Caco-2 (cell line): Measurements from ENCODE around the gene GRIA4. TPM values are rescaled to one million over a fixed set of nuclear protein-coding genes. Genes with fewer than 3 reads are reported as not detected.

Experiments
- BruUV-seq: library from RNA; stranded (reverse); fragments of 400-500 nt; replicated peaks from 2 replicates; lab custom pipeline; 2021; lab: Mats Ljungman, UMichigan
- CTCF ChIA-PET: fragments of 300-600 bp; sonication (Branson Sonifier 250); formaldehyde crosslinking; loops from one replicate; lab custom pipeline; 2022; ENCODE audit warnings: antibody characterized with exemption; lab: Charles Lee
- POLR2A ChIA-PET: fragments of 300-600 bp; sonication (Branson Sonifier 250); formaldehyde crosslinking; loops from one replicate; lab custom pipeline; 2022; ENCODE audit warnings: antibody characterized with exemption; lab: Charles Lee
- DNase-seq, 2 experiments: peaks; one replicate each; pipeline versions ENCODE4 v3.0.0 to v3.0.0-alpha.2; 2020 to 2022
- H3K27me3 ChIP-seq: replicated peaks from 2 replicates; pipeline ENCODE4 v1.6.0; 2011; ENCODE audit warnings: low read length; ENCODE audit not compliant: control insufficient read depth, insufficient read depth
- H3K36me3 ChIP-seq: 2 replicates; pipeline ENCODE4 v1.5.1; 2011; ENCODE audit warnings: low read length; ENCODE audit not compliant: control insufficient read depth, insufficient read depth
- H3K4me1 ChIP-seq: fragments of 250-450 bp; sonication (Bioruptor Pico); 2 replicates; pipeline ENCODE4 v1.5.1; 2020; ENCODE audit warnings: mild to moderate bottlenecking
- H3K4me3 ChIP-seq: 2 replicates; pipeline ENCODE4 v1.5.1; 2011; ENCODE audit warnings: low read depth, mild to moderate bottlenecking, control low read depth, low read length
- H3K9me3 ChIP-seq: fragments of 250-450 bp; sonication (Bioruptor Pico); 2 replicates; pipeline ENCODE4 v1.5.1; 2020; ENCODE audit warnings: mild to moderate bottlenecking, moderate library complexity
- H3K27ac Mint-ChIP-seq: one replicate; pipeline ENCODE4 v1.8.0; 2022; ENCODE audit warnings: mixed read lengths; ENCODE audit not compliant: unreplicated experiment
- H3K27me3 Mint-ChIP-seq: one replicate; pipeline ENCODE4 v1.8.0; 2022; ENCODE audit warnings: mixed read lengths; ENCODE audit not compliant: insufficient read depth, unreplicated experiment
- H3K36me3 Mint-ChIP-seq: one replicate; pipeline ENCODE4 v1.8.0; 2022; ENCODE audit warnings: mild to moderate bottlenecking, mixed read lengths; ENCODE audit not compliant: insufficient read depth, unreplicated experiment
- H3K4me1 Mint-ChIP-seq: one replicate; pipeline ENCODE4 v1.8.0; 2022; ENCODE audit warnings: low read depth, mixed read lengths; ENCODE audit not compliant: unreplicated experiment
- H3K4me3 Mint-ChIP-seq: one replicate; pipeline ENCODE4 v1.8.0; 2022; ENCODE audit warnings: mild to moderate bottlenecking, moderate library complexity, mixed read lengths; ENCODE audit not compliant: unreplicated experiment
- H3K9me3 Mint-ChIP-seq: one replicate; pipeline ENCODE4 v1.8.0; 2022; ENCODE audit warnings: mixed read lengths; ENCODE audit not compliant: unreplicated experiment
- CTCF ChIP-seq, 2 experiments: fragments of 200-600 bp in 1 of 2; IDR thresholded peaks; 1 replicate in 1 of 2; 2 replicates in 1 of 2; pipeline versions ENCODE4 v1.5.1 to v1.8.0; 2011 to 2022; ENCODE audit warnings: antibody characterized with exemption in 1 of 2, control low read depth in 1 of 2, inconsistent platforms in 1 of 2, low read depth in 1 of 2, low read length in 1 of 2, mild to moderate bottlenecking in 1 of 2, moderate library complexity in 1 of 2; ENCODE audit not compliant: insufficient read depth in 1 of 2, severe bottlenecking in 1 of 2, unreplicated experiment in 1 of 2
- intact Hi-C: fragments of 100-400 bp; cut with micrococcal nuclease; formaldehyde crosslinking; loops from one replicate; pipeline ENCODE4 v1.10.0; 2022; ENCODE audit not compliant: unreplicated experiment
- total RNA-seq: library from RNA; stranded (reverse); gene quantifications from 2 replicates; pipeline ENCODE4 v1.2.3, GENCODE V29; 2022

Gene GRIA4
- total RNA-seq, 1 experiment from 2014 or later = not detected

GRCh38 chr11:105720096-105720495, 110.2 kb downstream of the GRIA4 start:
- Histone ChIP-seq H3K27me3 (no peaks in the 10 kb centered on the region), H3K9me3 (no peaks in the 10 kb centered on the region), H3K4me3 (no peak overlapping the region), H3K4me1 (no peaks in the 10 kb centered on the region), H3K36me3 (no peaks in the 10 kb centered on the region)
- H3K9me3 Mint-ChIP-seq = no peaks in the 10 kb centered on the region
- CTCF ChIA-PET = no interaction called here
- POLR2A ChIA-PET = no interaction called here
- no peaks in the 10 kb centered on the region for H3K27me3 Mint-ChIP-seq
- H3K27ac Mint-ChIP-seq = no peak overlapping the region
- no peaks in the 10 kb centered on the region for H3K36me3 Mint-ChIP-seq
- no TSS peak for BruUV-seq
- no peak for DNase-seq
- H3K4me1 Mint-ChIP-seq = no peaks in the 10 kb centered on the region
- intact Hi-C loops = no loop called here
- H3K4me3 Mint-ChIP-seq = no peak overlapping the region
- no peak for TF ChIP-seq CTCF (IDR thresholded peaks at IDR 0.05; ENCODE audit: insufficient read depth in 1 of 2, low read depth in 1 of 2, low read length in 1 of 2, severe bottlenecking in 1 of 2, unreplicated experiment in 1 of 2)

- Mint-ChIP-seq H3K27ac (no peak overlapping the region), H3K4me1 (no peaks in the 10 kb centered on the region), H3K36me3 (no peaks in the 10 kb centered on the region), H3K27me3 (no peaks in the 10 kb centered on the region), H3K4me3 (no peak overlapping the region), H3K9me3 (peaks cover 10% of the 10 kb centered on the region)
- Histone ChIP-seq H3K36me3 (no peaks in the 10 kb centered on the region), H3K27me3 (no peaks in the 10 kb centered on the region), H3K4me3 (no peak overlapping the region), H3K9me3 (no peaks in the 10 kb centered on the region), H3K4me1 (no peaks in the 10 kb centered on the region)
- ChIA-PET CTCF (no interaction called here), POLR2A (no interaction called here)
- no peak for DNase-seq
- BruUV-seq = no TSS peak
- intact Hi-C loops = no loop called here
- TF ChIP-seq CTCF (IDR thresholded peaks at IDR 0.05; ENCODE audit: insufficient read depth in 1 of 2, low read depth in 1 of 2, low read length in 1 of 2, severe bottlenecking in 1 of 2, unreplicated experiment in 1 of 2) = no peak
These were observed 113.4 kb downstream of the GRIA4 start for GRCh38 chr11:105723269-105723668.

GRCh38 chr11:105732611-105733010, 122.7 kb downstream of the GRIA4 start:
- Mint-ChIP-seq H3K9me3 (peaks cover 11% of the 10 kb centered on the region), H3K27me3 (no peaks in the 10 kb centered on the region), H3K4me3 (no peak overlapping the region), H3K36me3 (no peaks in the 10 kb centered on the region), H3K27ac (no peak overlapping the region), H3K4me1 (peaks cover 6% of the 10 kb centered on the region)
- no peaks in the 10 kb centered on the region for H3K9me3 ChIP-seq
- no peak for DNase-seq
- intact Hi-C loops = no loop called here
- H3K4me3 ChIP-seq = no peak overlapping the region
- CTCF ChIA-PET = no interaction called here
- no TSS peak for BruUV-seq
- H3K27me3 ChIP-seq = no peaks in the 10 kb centered on the region
- POLR2A ChIA-PET = no interaction called here
- TF ChIP-seq CTCF (IDR thresholded peaks at IDR 0.05; ENCODE audit: insufficient read depth in 1 of 2, low read depth in 1 of 2, low read length in 1 of 2, severe bottlenecking in 1 of 2, unreplicated experiment in 1 of 2) = no peak
- 0 out of 2 replicates have a peak, but pooled peaks cover 5% of the 10 kb centered on the region for H3K4me1 ChIP-seq
- H3K36me3 ChIP-seq = no peaks in the 10 kb centered on the region
